ENCODE measurements around the gene HTR6. TPM values are rescaled to one million over a fixed set of nuclear protein-coding genes. Genes with fewer than 3 reads are reported as not detected.

HTR6 gene
- total RNA-seq, 2 experiments from 2014 or later, result not detected

DNA sequence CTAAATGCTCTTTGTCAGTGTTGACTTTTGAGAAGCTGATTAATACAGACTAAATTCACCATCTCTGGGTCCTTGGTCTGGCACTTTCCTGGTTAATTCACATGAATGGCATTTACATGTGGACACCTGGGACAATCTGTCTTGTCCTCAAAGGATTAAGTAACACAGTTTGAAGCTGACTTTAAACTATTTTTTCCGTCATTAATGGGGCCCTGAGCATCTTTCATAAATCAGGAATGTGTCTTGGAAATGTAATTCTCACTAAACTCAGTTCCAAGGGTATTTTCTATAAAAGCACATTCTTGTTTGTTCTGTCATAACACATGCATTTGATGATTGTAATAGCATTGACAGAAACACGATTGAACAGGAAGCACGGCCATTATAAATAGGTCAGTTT lies 47.3 kb upstream of the HTR6 start:
- H3K36me3 ChIP-seq (ENCODE audit: insufficient read depth, low read length), result peaks cover 76% of the 10 kb centered on the region
- H3K4me2 ChIP-seq (ENCODE audit: low read length), result no peak overlapping the region
- H3K4me1 ChIP-seq (ENCODE audit: insufficient read depth, low read length, poor library complexity, severe bottlenecking), result no peaks in the 10 kb centered on the region
- BruUV-seq (replicated peaks), result no TSS peak
- DNase-seq (ENCODE audit: low spot score), result no peak
- TF ChIP-seq EZH2phosphoT487 (IDR thresholded peaks at IDR 0.05; ENCODE audit: borderline replicate concordance, low read depth, low read length), result no peak
- TF ChIP-seq, protein P1, sequence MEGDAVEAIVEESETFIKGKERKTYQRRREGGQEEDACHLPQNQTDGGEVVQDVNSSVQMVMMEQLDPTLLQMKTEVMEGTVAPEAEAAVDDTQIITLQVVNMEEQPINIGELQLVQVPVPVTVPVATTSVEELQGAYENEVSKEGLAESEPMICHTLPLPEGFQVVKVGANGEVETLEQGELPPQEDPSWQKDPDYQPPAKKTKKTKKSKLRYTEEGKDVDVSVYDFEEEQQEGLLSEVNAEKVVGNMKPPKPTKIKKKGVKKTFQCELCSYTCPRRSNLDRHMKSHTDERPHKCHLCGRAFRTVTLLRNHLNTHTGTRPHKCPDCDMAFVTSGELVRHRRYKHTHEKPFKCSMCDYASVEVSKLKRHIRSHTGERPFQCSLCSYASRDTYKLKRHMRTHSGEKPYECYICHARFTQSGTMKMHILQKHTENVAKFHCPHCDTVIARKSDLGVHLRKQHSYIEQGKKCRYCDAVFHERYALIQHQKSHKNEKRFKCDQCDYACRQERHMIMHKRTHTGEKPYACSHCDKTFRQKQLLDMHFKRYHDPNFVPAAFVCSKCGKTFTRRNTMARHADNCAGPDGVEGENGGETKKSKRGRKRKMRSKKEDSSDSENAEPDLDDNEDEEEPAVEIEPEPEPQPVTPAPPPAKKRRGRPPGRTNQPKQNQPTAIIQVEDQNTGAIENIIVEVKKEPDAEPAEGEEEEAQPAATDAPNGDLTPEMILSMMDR (conservative IDR thresholded peaks at IDR 0.05; ENCODE audit: low read length), result no peak
- POLR2A ChIA-PET, result interaction anchor here (0.9 to 1.0 kb wide), 2 partner anchors 13 to 196 kb away, joined by 3 read pairs; no protein-coding TSS in a partner anchor
- H3K4me3 ChIP-seq (ENCODE audit: low read depth, low read length, poor library complexity, severe bottlenecking), result no peak overlapping the region
- H2AFZ ChIP-seq (ENCODE audit: low read length), result no peak overlapping the region
- H3K9me3 ChIP-seq (ENCODE audit: low read length), result no peaks in the 10 kb centered on the region
- intact Hi-C loops (cut with micrococcal nuclease; ENCODE audit: unreplicated experiment), result no loop called here
- CTCF ChIA-PET (ENCODE audit: unreplicated experiment), result no interaction called here
- H4K20me1 ChIP-seq (ENCODE audit: insufficient read depth, low read length), result peaks cover 15% of the 10 kb centered on the region; the same call in 1 of the 2 replicates
- no peak overlapping the region for H3K27ac ChIP-seq (ENCODE audit: low read depth, low read length, poor library complexity, severe bottlenecking)
- H3K79me2 ChIP-seq (ENCODE audit: insufficient read depth, low read depth, low read length), result peaks cover 54% of the 10 kb centered on the region
- no peaks in the 10 kb centered on the region for H3K9me2 ChIP-seq (ENCODE audit: insufficient read depth, low read length)

DNA sequence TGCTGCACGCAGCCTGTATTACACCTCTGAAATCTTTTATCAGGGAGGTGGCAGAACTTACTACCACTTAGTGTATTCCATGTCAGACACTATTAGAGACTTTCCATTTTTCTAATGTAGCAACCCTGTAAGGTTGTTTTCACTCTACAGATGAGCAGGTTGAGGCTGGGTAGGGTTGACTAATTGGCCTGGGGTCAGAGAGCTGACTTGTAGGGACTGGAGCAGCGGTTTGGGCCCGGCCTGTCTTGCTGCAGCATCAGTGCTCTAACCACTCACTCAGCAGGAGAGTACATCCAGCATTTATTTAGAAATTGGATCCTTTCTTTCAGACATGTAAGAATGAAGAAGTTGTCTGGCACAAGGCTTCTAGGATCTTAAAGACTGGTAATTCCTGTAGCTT lies 46.2 kb upstream of the HTR6 start:
- Histone ChIP-seq H3K9me2 (ENCODE audit: insufficient read depth, low read length) (no peaks in the 10 kb centered on the region), H3K36me3 (ENCODE audit: insufficient read depth, low read length) (peaks cover 75% of the 10 kb centered on the region), H3K79me2 (ENCODE audit: insufficient read depth, low read depth, low read length) (peaks cover 48% of the 10 kb centered on the region; the same call in 1 of the 2 replicates), H4K20me1 (ENCODE audit: insufficient read depth, low read length) (peaks cover 8% of the 10 kb centered on the region), H3K4me2 (ENCODE audit: low read length) (no peak overlapping the region), H3K27ac (ENCODE audit: low read depth, low read length, poor library complexity, severe bottlenecking) (no peak overlapping the region), H3K4me1 (ENCODE audit: insufficient read depth, low read length, poor library complexity, severe bottlenecking) (no peaks in the 10 kb centered on the region), H3K9me3 (ENCODE audit: low read length) (no peaks in the 10 kb centered on the region), H3K4me3 (ENCODE audit: low read depth, low read length, poor library complexity, severe bottlenecking) (no peak overlapping the region), H2AFZ (ENCODE audit: low read length) (no peak overlapping the region)
- no peak for TF ChIP-seq EZH2phosphoT487 (IDR thresholded peaks at IDR 0.05; ENCODE audit: borderline replicate concordance, low read depth, low read length)
- TF ChIP-seq, protein P1 (conservative IDR thresholded peaks at IDR 0.05; ENCODE audit: low read length), result no peak
- DNase-seq (ENCODE audit: low spot score), result no peak
- ChIA-PET CTCF (ENCODE audit: unreplicated experiment) (no interaction called here), POLR2A (interaction anchor here (0.6 to 0.9 kb wide), 2 partner anchors 197 to 423 kb away, joined by 3 read pairs; no protein-coding TSS in a partner anchor)
- intact Hi-C loops (cut with micrococcal nuclease; ENCODE audit: unreplicated experiment), result no loop called here
- no TSS peak for BruUV-seq (replicated peaks)

DNA sequence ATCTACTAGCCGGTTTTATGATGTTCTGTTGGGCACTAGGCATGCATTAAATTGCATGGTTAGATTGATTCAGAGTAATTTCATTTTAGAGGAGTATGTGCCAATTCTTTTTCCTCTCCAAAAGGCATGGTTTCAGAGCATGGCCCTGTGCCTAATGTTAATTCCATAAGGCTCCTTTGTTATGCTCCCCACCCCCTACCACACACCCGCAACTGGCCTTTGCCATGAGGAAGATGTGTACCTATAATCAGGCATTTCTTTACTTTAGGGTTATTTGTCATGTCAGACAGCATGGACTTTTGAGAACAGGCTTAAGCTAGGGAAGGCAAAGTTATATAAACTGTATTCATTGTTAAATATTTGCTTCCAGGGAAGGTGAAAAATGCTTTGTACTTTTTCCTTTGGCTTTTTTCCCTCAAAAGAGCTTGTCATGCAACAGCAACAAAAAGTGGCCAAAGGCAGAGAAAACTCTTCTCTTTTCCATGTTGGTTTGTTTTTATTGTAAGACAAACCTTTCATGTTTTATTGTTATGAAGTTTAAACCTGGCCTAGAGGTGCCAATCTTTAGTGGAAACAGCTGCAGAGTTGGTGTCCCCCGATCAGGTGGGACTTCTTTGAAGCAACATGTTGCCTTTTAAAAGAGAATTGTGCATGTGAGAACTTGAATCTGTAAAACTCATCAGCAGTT lies 44.8 kb upstream of the HTR6 start:
- Histone ChIP-seq H3K27ac (ENCODE audit: low read depth, low read length, poor library complexity, severe bottlenecking) (no peak overlapping the region), H3K4me2 (ENCODE audit: low read length) (no peak overlapping the region), H3K4me3 (ENCODE audit: low read depth, low read length, poor library complexity, severe bottlenecking) (no peak overlapping the region), H3K79me2 (ENCODE audit: insufficient read depth, low read depth, low read length) (peaks cover 39% of the 10 kb centered on the region; the same call in 1 of the 2 replicates), H3K36me3 (ENCODE audit: insufficient read depth, low read length) (peaks cover 81% of the 10 kb centered on the region), H3K9me2 (ENCODE audit: insufficient read depth, low read length) (no peaks in the 10 kb centered on the region), H4K20me1 (ENCODE audit: insufficient read depth, low read length) (peaks cover 9% of the 10 kb centered on the region), H2AFZ (ENCODE audit: low read length) (no peak overlapping the region), H3K4me1 (ENCODE audit: insufficient read depth, low read length, poor library complexity, severe bottlenecking) (no peaks in the 10 kb centered on the region), H3K9me3 (ENCODE audit: low read length) (no peaks in the 10 kb centered on the region)
- no peak for DNase-seq (ENCODE audit: low spot score)
- no TSS peak for BruUV-seq (replicated peaks)
- ChIA-PET CTCF (ENCODE audit: unreplicated experiment) (no interaction called here), POLR2A (interaction anchor here (0.6 kb wide), 1 partner anchor 274 kb away, joined by 3 read pairs; no protein-coding TSS in a partner anchor)
- TF ChIP-seq, protein P1 (conservative IDR thresholded peaks at IDR 0.05; ENCODE audit: low read length), result no peak
- TF ChIP-seq EZH2phosphoT487 (IDR thresholded peaks at IDR 0.05; ENCODE audit: borderline replicate concordance, low read depth, low read length), result no peak
- intact Hi-C loops (cut with micrococcal nuclease; ENCODE audit: unreplicated experiment), result no loop called here

All from OCI-LY7 (cell line).